Kidney epithelial cell (primary cell): ENCODE results near the gene SPATA25. TPM values are rescaled to one million over a fixed set of nuclear protein-coding genes. Genes with fewer than 3 reads are reported as not detected.

Source experiments
- DNase-seq: peaks from one replicate; pipeline ENCODE4 v3.0.0-alpha.2; 2010; ENCODE audit warnings: low read depth
- H3K27me3 ChIP-seq: 2 replicates; pipeline ENCODE4 v1.6.0; 2011; ENCODE audit warnings: low read length; ENCODE audit not compliant: control insufficient read depth, insufficient read depth
- H3K36me3 ChIP-seq: 2 replicates; pipeline ENCODE4 v1.5.1; 2011; ENCODE audit warnings: low read length; ENCODE audit not compliant: control insufficient read depth, insufficient read depth
- H3K4me3 ChIP-seq: 2 replicates; pipeline ENCODE4 v1.5.1; 2011; ENCODE audit warnings: low read depth, mild to moderate bottlenecking, control low read depth, low read length
- total RNA-seq: library from RNA; depleted of rRNA; stranded (reverse); fragments of >200 nt; gene quantifications from 2 replicates; pipeline ENCODE4 v1.2.3, GENCODE V29; 2015
- TF ChIP-seq, protein P1 (sequence below): IDR thresholded peaks from 2 replicates; pipeline ENCODE4 v1.5.1; 2011; ENCODE audit warnings: mild to moderate bottlenecking, moderate library complexity, low read length, control low read depth, inconsistent platforms; ENCODE audit not compliant: insufficient read depth, poor library complexity, severe bottlenecking

SPATA25 gene
- total RNA-seq, 1 donor from 2014 or later, result 0.25 TPM

DNA sequence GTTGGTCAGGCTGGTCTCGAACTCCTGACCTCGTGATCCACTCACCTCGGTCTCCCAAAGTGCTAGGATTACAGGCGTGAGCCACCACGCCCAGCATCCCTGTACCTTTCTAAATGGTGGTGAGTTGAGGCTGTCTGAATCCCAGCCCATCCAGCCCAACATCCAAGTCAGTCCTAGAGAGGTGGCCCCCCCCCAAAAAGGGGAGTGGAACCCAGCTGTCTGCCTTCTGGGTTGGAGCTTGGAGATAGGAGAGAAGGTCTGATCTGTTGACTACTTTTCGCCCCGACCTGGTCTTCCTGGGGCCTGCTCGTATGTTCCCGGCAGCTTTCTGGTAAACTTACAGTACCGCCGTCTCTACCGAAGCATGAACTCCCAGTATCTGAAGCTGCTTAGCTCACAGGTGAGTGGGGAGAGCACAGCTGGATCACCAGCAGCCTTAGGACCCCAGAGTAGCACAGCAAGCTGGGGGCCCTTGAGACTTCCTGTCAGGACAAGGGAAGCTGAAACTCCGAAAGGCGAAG, 9.3 kb upstream of the SPATA25 start:
- DNase-seq, result no peak
- TF ChIP-seq, protein P1, sequence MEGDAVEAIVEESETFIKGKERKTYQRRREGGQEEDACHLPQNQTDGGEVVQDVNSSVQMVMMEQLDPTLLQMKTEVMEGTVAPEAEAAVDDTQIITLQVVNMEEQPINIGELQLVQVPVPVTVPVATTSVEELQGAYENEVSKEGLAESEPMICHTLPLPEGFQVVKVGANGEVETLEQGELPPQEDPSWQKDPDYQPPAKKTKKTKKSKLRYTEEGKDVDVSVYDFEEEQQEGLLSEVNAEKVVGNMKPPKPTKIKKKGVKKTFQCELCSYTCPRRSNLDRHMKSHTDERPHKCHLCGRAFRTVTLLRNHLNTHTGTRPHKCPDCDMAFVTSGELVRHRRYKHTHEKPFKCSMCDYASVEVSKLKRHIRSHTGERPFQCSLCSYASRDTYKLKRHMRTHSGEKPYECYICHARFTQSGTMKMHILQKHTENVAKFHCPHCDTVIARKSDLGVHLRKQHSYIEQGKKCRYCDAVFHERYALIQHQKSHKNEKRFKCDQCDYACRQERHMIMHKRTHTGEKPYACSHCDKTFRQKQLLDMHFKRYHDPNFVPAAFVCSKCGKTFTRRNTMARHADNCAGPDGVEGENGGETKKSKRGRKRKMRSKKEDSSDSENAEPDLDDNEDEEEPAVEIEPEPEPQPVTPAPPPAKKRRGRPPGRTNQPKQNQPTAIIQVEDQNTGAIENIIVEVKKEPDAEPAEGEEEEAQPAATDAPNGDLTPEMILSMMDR, result no peak
- Histone ChIP-seq H3K36me3 (peaks cover 3% of the 10 kb centered on the region), H3K27me3 (no peaks in the 10 kb centered on the region), H3K4me3 (no peak overlapping the region)

DNA sequence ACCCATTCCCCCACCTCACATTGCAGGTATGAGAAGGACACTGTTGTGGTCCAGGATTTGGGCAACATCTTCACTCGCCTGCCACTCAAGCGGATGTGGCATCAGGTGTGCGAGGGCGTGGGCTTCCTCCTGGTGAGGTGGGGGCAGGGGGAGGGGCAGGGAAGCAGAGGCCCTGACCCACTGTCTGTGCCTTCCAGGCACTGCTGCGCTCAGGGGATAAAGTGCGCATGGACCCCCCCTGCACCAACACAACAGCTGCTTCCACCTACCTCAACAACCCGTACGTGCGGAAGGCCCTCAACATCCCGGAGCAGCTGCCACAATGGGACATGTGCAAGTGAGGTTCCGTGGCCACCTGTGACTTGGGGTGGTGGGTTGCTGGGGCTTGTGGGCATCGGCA, 7.4 kb upstream of the SPATA25 start:
- no peak overlapping the region for H3K4me3 ChIP-seq
- no peaks in the 10 kb centered on the region for H3K27me3 ChIP-seq
- TF ChIP-seq, protein P1, result no peak
- DNase-seq, result no peak
- peaks cover 3% of the 10 kb centered on the region for H3K36me3 ChIP-seq

DNA sequence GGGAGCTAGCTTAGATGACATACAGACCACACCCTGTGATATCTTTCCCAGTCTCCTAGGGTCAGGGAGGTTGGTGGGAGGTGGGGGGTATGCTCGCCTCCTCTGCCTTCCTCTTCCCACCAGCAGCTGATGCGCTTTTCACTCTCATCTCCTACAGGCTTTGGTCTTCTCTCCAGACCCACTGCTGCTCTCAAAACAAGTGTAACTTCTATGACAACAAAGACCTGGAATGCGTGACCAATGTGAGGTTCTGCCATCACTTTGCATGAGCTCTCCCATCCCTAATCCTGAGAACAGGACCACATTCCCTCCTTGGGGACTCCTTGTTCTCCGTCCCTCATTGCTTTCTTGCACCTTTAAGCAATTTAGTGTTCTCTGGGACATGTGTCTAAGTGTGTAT, 6.4 kb upstream of the SPATA25 start:
- TF ChIP-seq, protein P1, result no peak
- no peaks in the 10 kb centered on the region for H3K27me3 ChIP-seq
- peaks cover 3% of the 10 kb centered on the region for H3K36me3 ChIP-seq
- no peak for DNase-seq
- H3K4me3 ChIP-seq, result no peak overlapping the region

DNA sequence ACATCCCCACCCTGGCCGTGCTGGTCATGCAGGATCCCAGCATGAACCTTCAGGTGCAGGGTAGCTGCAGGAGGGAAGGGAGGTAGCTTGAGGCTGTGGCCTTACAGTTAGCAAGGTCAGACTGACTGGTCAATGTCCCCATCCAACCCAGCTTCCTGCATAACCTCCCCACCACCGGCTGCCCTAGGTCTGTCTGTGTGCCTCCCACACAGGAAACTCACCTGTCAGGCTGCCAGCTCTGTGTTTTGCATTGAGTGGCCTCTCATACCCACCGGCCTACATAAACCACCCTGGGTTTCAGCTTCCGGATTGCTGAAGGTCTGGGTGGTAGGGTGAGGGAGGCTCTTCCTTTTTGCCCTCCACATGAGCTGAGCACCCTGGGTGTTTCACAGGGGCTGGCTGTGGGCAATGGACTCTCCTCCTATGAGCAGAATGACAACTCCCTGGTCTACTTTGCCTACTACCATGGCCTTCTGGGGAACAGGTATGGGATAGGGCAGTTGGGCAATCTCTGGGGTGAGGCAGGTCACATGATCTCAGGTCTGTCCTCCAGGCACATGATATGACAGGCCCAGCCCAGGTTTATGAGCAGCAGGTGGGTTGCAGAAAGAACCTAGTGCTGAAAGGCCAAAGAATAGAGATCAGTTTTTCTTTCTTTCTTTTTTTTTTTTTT, 5.5 kb upstream of the SPATA25 start:
- no peak for DNase-seq
- TF ChIP-seq, protein P1, result no peak
- H3K36me3 ChIP-seq, result peaks cover 3% of the 10 kb centered on the region
- H3K27me3 ChIP-seq, result no peaks in the 10 kb centered on the region
- H3K4me3 ChIP-seq, result no peak overlapping the region

DNA sequence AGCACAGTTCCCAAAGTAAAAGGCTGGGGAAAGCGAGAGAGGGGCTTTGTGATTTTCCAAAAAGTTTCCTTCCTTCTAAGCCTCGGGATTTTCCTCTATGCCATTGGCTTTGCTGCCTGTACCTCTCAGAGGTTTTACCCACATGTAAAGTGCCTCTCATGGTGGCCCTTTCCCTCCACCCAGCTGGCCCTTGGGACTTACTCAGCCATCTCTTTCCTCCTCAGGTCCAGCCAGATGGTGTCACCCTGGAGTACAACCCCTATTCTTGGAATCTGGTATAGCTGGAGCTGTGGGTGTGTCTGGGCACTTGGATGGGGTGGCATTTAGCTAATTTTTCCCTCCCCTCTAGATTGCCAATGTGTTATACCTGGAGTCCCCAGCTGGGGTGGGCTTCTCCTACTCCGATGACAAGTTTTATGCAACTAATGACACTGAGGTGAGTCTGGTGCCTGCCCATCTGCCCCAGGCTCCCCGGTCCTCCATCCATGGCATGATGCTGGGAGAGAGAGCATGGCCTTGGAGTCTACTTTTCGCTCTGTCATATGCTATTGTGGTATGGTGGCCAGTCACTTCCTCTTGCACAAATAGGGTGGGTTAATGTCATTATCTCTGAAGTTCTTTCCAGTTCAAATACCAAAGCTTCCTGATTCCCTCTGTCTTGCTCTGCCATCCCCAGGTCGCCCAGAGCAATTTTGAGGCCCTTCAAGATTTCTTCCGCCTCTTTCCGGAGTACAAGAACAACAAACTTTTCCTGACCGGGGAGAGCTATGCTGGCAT, 4.8 kb upstream of the SPATA25 start:
- no peak for DNase-seq
- H3K27me3 ChIP-seq, result no peaks in the 10 kb centered on the region
- TF ChIP-seq, protein P1, result peak; percentile 26
- peak overlapping the region; percentile 73 for H3K4me3 ChIP-seq
- peaks cover 3% of the 10 kb centered on the region for H3K36me3 ChIP-seq
